Hepatocyte (in vitro differentiated cells): Measurements from ENCODE around the gene ELK4. TPM values are rescaled to one million over a fixed set of nuclear protein-coding genes. Genes with fewer than 3 reads are reported as not detected.

Source experiments
- DNase-seq: peaks from one replicate; pipeline ENCODE4 v3.0.0-alpha.2; 2016; ENCODE audit warnings: low spot score
- H2AFZ ChIP-seq: fragments of 200-600 bp; sonication (generic); 2 replicates; pipeline ENCODE4 v1.6.0; 2016; ENCODE audit warnings: antibody characterized with exemption, mild to moderate bottlenecking
- H3K27ac ChIP-seq: fragments of 200-600 bp; sonication (generic); 2 replicates; pipeline ENCODE4 v1.5.1; 2016; ENCODE audit warnings: mild to moderate bottlenecking
- H3K27me3 ChIP-seq: fragments of 200-600 bp; sonication (generic); 2 replicates; pipeline ENCODE4 v1.6.1; 2016
- H3K36me3 ChIP-seq: fragments of 200-600 bp; sonication (generic); replicated peaks from 2 replicates; pipeline ENCODE4 v1.5.1; 2016; ENCODE audit warnings: low read depth; ENCODE audit not compliant: insufficient read depth
- H3K4me1 ChIP-seq: fragments of 200-600 bp; sonication (generic); 2 replicates; pipeline ENCODE4 v1.5.1; 2016; ENCODE audit warnings: mild to moderate bottlenecking, moderate library complexity; ENCODE audit not compliant: insufficient read depth
- H3K4me2 ChIP-seq: fragments of 200-600 bp; sonication (generic); 2 replicates; pipeline ENCODE4 v1.6.0; 2016
- H3K4me3 ChIP-seq: fragments of 200-600 bp; sonication (generic); 2 replicates; pipeline ENCODE4 v1.5.1; 2016; ENCODE audit warnings: mild to moderate bottlenecking
- H3K79me2 ChIP-seq: fragments of 200-600 bp; sonication (generic); 2 replicates; pipeline ENCODE4 v1.6.0; 2017; ENCODE audit warnings: mild to moderate bottlenecking
- H3K9me2 ChIP-seq: fragments of 200-600 bp; sonication (generic); replicated peaks from 2 replicates; pipeline ENCODE4 v1.6.0; 2017; ENCODE audit warnings: mild to moderate bottlenecking; ENCODE audit not compliant: insufficient read depth
- H3K9me3 ChIP-seq: fragments of 200-600 bp; sonication (generic); 2 replicates; pipeline ENCODE4 v1.5.1; 2016; ENCODE audit warnings: low read depth, mild to moderate bottlenecking
- H4K20me1 ChIP-seq: fragments of 200-600 bp; sonication (generic); 2 replicates; pipeline ENCODE4 v1.6.0; 2016; ENCODE audit warnings: mild to moderate bottlenecking; ENCODE audit not compliant: insufficient read depth, poor library complexity, severe bottlenecking
- CTCF ChIP-seq: fragments of 200-600 bp; sonication (generic); IDR thresholded peaks from 2 replicates; pipeline ENCODE4 v1.5.1; 2016; ENCODE audit warnings: antibody characterized with exemption, mild to moderate bottlenecking; ENCODE audit not compliant: poor library complexity
- EZH2 ChIP-seq: fragments of 200-600 bp; sonication (generic); IDR thresholded peaks from 2 replicates; pipeline ENCODE4 v1.6.1; 2016; ENCODE audit warnings: antibody characterized with exemption, mild to moderate bottlenecking, borderline replicate concordance
- EZH2phosphoT487 ChIP-seq: fragments of 200-600 bp; sonication (generic); IDR thresholded peaks from one replicate; pipeline ENCODE4 v1.6.1; 2018; ENCODE audit warnings: antibody characterized with exemption, mild to moderate bottlenecking, low read depth, moderate library complexity; ENCODE audit not compliant: unreplicated experiment, severe bottlenecking
- WGBS: methylation state at CpG from one replicate; pipeline ENCODE4 v1.1.6; 2016; ENCODE audit warnings: low lambda C conversion rate; ENCODE audit errors: missing lambda C conversion rate; 5-methylcytosine and 5-hydroxymethylcytosine counted together
- polyA plus RNA-seq: library from polyadenylated mRNA; unstranded; fragments of >200 nt; fragmentation: Nextera tagmentation; extraction: Ambion mirVana; gene quantifications from 2 replicates; pipeline ENCODE4 v1.2.1, GENCODE V29; 2016
- total RNA-seq: library from RNA; depleted of rRNA; stranded (reverse); fragments of >200 nt; gene quantifications from 2 replicates; pipeline ENCODE4 v1.2.3, GENCODE V29; 2014

Gene ELK4
- total and polyA plus RNA-seq, 2 experiments from 2014 or later, result 6.1 to 19.1 TPM

GRCh38 chr1:205588636-205589035 lies 43.2 kb downstream of the ELK4 start:
- Histone ChIP-seq H3K4me1 (peaks cover 7% of the 10 kb centered on the region), H3K36me3 (no peaks in the 10 kb centered on the region), H3K79me2 (no peaks in the 10 kb centered on the region), H3K9me3 (no peaks in the 10 kb centered on the region), H3K4me3 (no peak overlapping the region), H3K4me2 (no peak overlapping the region), H2AFZ (no peak overlapping the region), H4K20me1 (no peaks in the 10 kb centered on the region), H3K27ac (no peak overlapping the region), H3K27me3 (no peaks in the 10 kb centered on the region), H3K9me2 (no peaks in the 10 kb centered on the region)
- peak; percentile 35 for TF ChIP-seq CTCF
- TF ChIP-seq EZH2, result no peak
- no peak for TF ChIP-seq EZH2phosphoT487
- WGBS, result 57% methylated on average over 6 of the region's 6 CpGs
- peak; percentile 53 for DNase-seq

DNA sequence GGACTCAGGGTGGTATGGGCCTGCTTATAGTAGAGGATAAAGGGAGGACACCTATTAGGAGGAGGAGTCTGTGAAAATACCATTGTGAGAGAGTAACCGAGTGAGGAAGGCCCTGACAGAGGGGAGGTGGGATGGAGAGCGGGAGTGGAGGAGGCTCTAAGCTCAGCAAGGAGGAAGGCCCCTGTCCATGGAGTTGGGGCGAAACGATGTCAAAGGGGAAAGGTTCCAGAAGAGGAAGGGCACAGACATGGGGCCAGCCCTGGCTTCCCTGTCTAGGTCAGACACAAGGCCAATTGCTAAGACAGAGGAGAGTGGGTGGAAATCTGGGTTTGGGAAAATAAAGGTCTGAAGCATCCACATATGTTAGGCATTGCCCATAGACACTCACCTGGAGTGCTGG lies 44.2 kb downstream of the ELK4 start:
- no peak overlapping the region for H3K27ac ChIP-seq
- no peak for DNase-seq
- no peaks in the 10 kb centered on the region for H3K36me3 ChIP-seq
- no peaks in the 10 kb centered on the region for H3K9me3 ChIP-seq
- H3K27me3 ChIP-seq, result no peaks in the 10 kb centered on the region
- WGBS, result 92% methylated on average over 4 of the region's 4 CpGs
- no peak overlapping the region for H2AFZ ChIP-seq
- TF ChIP-seq EZH2 (no peak), CTCF (no peak), EZH2phosphoT487 (no peak)
- H3K9me2 ChIP-seq, result no peaks in the 10 kb centered on the region
- no peak overlapping the region for H3K4me3 ChIP-seq
- no peaks in the 10 kb centered on the region for H4K20me1 ChIP-seq
- H3K4me1 ChIP-seq, result peaks cover 16% of the 10 kb centered on the region
- no peaks in the 10 kb centered on the region for H3K79me2 ChIP-seq
- no peak overlapping the region for H3K4me2 ChIP-seq

GRCh38 chr1:205585835-205586785 lies 45.7 kb downstream of the ELK4 start:
- H3K27ac ChIP-seq, result no peak overlapping the region

GRCh38 chr1:205585169-205585834 lies 46.5 kb downstream of the ELK4 start:
- Histone ChIP-seq H3K9me3 (no peaks in the 10 kb centered on the region), H3K9me2 (no peaks in the 10 kb centered on the region), H3K4me2 (no peak overlapping the region), H3K27me3 (peaks cover 7% of the 10 kb centered on the region), H3K79me2 (no peaks in the 10 kb centered on the region), H3K36me3 (no peaks in the 10 kb centered on the region), H3K4me1 (peaks cover 14% of the 10 kb centered on the region), H3K4me3 (no peak overlapping the region), H2AFZ (no peak overlapping the region), H4K20me1 (no peaks in the 10 kb centered on the region), H3K27ac (no peak overlapping the region)
- 87% methylated on average over 6 of the region's 6 CpGs for whole genome bisulfite sequencing
- TF ChIP-seq EZH2phosphoT487, result no peak
- no peak for TF ChIP-seq EZH2
- no peak for TF ChIP-seq CTCF
- DNase-seq, result no peak

More at GRCh38 chr1:205585835-205586785, 45.7 kb downstream of the ELK4 start:
- H3K4me3 ChIP-seq, result no peak overlapping the region
- H4K20me1 ChIP-seq, result no peaks in the 10 kb centered on the region
- H3K36me3 ChIP-seq, result no peaks in the 10 kb centered on the region
- no peak for DNase-seq
- no peaks in the 10 kb centered on the region for H3K9me3 ChIP-seq
- peaks cover 18% of the 10 kb centered on the region for H3K4me1 ChIP-seq
- peaks cover 7% of the 10 kb centered on the region for H3K27me3 ChIP-seq
- no peak overlapping the region for H2AFZ ChIP-seq
- no peak for TF ChIP-seq EZH2
- 80% methylated on average over 13 of the region's 13 CpGs for WGBS
- no peak overlapping the region for H3K4me2 ChIP-seq
- H3K79me2 ChIP-seq, result no peaks in the 10 kb centered on the region
- H3K9me2 ChIP-seq, result no peaks in the 10 kb centered on the region
